Cardiac septum (tissue), 1 donor: Measurements from ENCODE around the gene PIGB. TPM values are rescaled to one million over a fixed set of nuclear protein-coding genes. Genes with fewer than 3 reads are reported as not detected.
"Not testable (repeated sequence)": the region's sequence is repeated elsewhere in the genome, so short reads cannot be mapped to it uniquely, and the experiment has no call there.

Experiments
- DNase-seq: peaks from one replicate; pipeline ENCODE4 v3.0.0-alpha.2; 2020; ENCODE audit warnings: low spot score
- intact Hi-C: fragments of 100-400 bp; cut with DNase I; formaldehyde crosslinking; loops from one replicate; pipeline ENCODE4 v1.14.0; 2022
- long read RNA-seq: library from polyadenylated mRNA; unstranded; transcript quantifications from one replicate; pipeline ENCODE4 v2.0.0, GENCODE V29; 2021
- total RNA-seq: library from RNA; stranded (reverse); fragmentation: NEBNext Ultra II Directional; extraction: Animal tissue kit (Norgen Biotek cat#: 25700); gene quantifications from one replicate; pipeline ENCODE4 v1.2.1, GENCODE V29; 2021
- donor health status: DM: no; HTN: no; CAD: no.

The PIGB gene
- 4.7 TPM for total RNA-seq
- long read RNA-seq, partial matches to known transcripts = 0 of 3 reads
- long read RNA-seq, other reads (novel, unspliced or antisense) = 1 of 3 reads

DNA sequence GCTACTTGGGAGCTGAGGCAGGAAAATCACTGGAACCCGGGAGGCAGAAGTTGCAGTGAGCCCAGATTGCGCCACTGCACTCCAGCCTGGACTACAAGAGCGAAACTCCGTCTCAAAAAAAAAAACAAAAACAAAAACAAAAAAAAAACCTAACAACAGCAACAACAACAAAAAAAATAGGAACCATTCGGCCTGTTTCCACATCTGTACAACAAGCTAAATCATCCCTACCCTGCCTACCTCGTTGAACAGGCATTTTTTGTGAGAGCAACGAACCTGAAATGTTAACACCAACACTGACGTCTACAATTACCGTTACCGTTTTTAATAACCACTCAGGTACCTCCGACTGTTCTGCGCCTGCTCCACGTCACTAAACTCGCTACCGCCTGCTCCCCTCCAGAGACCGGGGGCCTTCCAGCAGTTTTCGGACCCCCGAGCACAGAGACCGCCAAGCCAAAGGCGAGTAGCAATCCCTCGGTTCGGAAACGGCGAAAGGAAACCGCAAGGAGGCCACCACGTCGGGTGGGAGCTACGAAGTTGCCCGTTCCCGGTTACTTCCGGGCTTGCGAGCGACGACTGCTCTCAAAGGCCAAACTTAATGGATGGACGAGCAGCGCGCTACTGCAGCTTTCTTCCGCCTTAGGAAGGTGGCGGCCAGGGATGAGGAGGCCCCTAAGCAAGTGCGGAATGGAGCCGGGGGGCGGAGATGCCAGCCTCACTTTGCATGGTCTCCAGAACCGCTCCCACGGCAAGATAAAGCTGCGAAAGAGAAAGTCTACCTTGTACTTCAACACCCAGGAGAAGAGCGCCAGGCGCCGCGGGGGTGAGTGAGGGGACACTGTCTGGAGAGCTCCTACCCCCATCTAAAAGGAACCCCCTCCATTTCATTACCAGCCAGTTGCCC is at the start of gene PIGB, which contains the start of gene PIGBOS1:
Gene PIGB, plus strand, starts transcription at position 635 of the 907 bp plus-strand sequence. Its CDS starts 29 bp downstream, at position 664.
Gene PIGBOS1, minus strand, starts transcription at position 536 of the 907 bp plus-strand sequence. CDS start 1,331 bp downstream, outside the sequence.
- peak; percentile 93 for DNase-seq
- intact Hi-C loops = no loop called here

DNA sequence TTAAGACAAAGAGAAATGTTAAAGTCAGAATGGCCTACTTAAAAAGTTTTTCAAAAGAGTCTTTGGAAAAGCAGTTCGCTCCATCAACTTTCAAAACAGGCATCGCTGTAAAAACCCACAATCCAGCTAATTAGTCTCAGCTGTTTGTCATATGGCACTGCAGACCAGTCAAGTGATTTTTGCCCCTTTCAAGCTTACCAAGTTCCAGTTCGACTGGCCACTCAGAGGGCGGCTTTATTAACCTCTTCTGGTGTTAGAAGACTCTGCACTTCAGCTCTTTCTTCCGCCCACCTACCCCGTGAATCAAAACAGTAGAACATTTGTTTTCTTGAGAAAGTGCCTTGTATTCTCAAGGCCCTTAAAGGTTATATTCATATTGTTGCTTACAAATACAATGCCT is 48.7 kb upstream of the PIGB start:
- intact Hi-C loops = no loop called here

DNA sequence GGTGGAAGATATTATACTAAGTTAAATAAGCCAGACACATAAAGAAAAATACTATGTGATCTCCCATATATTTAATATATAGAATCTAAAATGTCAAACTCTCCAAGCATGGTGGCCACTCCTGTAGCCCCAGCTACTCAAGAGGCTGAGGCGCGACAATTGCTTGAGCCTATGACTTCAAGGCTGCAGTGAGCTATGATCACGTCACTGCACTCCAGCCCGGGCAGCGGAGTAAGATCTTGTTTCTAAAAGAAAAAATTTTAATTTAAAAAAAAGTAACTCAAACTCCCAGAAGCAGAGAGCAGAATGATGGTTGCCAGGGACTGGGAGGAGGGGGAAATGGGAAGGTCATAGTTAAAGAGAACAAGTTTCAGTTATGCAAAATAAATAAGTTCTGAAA is 42.7 kb upstream of the PIGB start:
- intact Hi-C loops = no loop called here
- DNase-seq = no peak

More for the DNA sequence above, 48.7 kb upstream of the PIGB start:
- no peak for DNase-seq

DNA sequence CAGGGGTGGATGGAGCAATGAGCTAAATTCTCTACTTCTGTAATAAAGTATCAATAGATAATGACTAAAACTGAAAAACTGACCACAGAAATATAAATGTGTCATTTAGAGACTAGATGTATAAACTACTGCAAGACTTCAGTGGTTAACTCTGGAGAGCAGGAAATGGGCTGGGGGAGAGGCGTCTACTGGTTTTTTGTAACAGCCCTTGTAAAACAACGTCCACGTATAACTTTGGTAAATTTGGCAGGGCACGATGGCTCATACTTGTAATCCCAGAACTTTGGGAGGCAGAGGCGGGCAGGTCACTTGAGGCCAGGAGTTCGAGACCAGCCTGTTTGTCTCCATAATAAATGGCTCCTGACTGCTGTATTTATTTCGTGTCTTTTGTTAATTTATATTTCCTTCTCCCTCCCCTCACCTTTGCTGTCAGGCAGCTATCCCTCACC is 41.9 kb upstream of the PIGB start:
- no peak for DNase-seq
- intact Hi-C loops = no loop called here

DNA sequence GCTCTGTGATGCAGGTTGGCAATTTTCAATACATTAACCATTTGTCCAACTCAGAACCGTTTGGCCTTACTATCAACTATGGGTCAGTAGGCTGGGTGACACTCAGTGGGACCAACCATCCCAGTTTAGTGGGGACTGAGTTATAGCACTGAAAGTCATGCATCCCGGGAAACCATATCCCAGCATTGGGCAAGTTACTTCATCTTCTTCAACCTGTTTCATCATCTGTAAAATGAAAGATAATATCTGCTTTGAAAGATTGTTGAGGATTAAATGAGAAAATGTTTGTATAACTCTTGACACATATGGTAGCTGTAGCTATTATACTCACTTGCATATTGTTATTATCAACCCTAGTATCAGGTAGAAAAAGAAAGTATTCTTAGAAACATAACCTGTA is 41.3 kb upstream of the PIGB start:
- DNase-seq = no peak
- intact Hi-C loops = no loop called here

DNA sequence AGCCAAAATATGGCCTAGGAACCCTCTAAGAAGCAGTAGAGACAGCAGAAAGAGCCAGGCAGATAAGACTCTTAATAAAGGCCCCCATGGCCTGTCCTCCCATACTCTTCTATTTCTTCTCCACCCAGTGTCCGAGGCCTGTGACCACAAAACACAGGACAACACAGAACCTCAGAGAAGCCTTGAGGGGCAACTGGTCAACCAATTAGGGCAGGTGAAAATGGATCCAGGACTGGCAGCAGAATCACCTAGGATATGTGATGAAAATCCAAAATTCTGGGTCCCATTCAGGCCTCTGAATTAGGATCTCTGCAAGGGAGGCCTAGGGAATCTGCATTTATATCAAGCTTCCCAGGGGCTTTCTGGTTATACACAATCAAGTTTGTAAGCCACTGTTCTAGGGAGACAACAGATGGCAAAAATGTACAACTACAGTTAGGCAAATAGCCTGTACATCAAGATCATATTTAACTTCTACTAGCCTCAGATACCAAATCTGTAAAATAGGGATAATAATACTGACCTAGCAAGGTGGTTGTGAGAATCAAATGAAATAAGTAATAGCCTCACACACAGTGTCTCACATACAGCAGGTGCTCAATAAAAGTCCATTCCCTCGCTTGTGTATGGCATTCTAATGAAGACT is 39.8 kb upstream of the PIGB start:
- intact Hi-C loops = no loop called here
- no peak for DNase-seq

DNA sequence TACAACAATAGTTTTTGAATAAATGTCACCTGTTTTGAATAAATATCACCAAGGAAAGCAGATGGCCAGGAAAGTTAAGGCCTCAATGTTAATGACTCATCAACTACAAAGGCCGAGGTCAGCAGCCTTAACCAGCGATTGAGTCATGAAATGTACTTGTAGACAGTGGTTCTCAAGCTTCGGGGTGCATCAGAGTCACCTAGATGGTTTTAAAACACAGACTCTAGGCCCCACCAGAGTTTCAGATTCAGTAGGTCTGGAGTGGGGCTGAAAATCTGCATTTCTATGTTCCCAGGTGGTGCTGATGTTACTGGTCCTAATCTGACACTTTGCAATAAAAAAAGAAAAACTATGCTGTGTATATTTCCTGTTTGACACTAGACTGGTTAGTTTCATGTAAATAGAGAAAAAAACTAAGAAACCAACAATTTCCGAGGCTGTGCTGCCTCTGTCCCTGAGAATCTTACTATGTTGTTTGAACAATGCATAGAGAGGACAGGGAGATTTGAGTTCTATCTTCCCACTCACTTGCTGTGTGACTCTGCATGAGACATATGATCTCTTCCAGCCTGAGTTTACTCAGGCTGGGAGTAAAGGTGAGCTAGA is 39.2 kb upstream of the PIGB start:
- intact Hi-C loops = no loop called here
- no peak for DNase-seq

DNA sequence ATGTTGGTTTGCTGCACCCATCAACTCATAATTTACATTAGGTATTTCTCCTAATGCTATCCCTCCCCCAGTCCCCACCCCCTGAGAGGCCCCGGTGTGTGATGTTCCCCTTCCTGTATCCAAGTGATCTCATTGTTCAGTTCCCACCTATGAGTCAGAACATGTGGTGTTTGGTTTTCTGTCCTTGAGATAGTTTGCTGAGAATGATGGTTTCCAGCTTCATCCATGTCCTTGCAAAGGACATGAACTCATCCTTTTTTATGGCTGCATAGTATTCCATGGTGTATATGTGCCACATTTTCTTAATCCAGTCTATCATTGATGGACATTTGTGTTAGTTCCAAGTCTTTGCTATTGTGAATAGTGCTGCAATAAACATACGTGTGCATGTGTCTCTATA is 38.4 kb upstream of the PIGB start:
- intact Hi-C loops = not testable (repeated sequence)

DNA sequence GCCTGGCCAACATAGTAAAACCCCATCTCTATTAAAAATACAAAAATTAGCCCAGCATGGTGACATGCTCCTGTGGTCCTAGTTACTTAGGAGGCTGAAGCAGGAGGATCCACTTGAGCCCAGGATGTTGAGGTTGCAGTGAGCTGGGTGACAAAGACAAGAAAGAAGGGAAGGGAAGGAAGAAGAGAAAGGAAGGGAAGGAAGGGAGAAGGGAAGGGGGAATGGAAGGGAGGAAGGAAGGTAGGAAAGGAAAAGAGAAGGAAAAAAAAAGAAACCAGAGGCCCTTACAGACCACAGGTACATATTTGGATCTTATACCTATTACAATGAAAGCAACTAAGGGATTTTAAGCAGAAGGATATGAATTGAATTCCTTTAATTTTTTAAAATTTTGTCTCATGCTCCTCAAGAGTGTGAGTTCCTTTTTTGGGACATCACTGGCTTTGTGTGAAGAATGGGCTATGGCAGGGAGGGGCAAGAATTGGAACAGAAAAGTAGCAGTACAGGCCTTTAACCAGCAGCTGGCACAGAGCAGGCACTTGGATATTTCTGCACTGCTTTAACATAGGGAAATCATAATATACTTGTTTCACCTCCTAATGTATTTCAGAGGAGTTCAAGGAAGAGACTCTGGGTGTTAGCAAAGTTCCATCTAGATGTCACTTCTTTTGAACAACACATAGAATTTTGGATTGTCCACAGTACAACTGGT is 37.3 kb upstream of the PIGB start:
- intact Hi-C loops = no loop called here
- no peak for DNase-seq

More for the DNA sequence above, 38.4 kb upstream of the PIGB start:
- not testable (repeated sequence) for DNase-seq

DNA sequence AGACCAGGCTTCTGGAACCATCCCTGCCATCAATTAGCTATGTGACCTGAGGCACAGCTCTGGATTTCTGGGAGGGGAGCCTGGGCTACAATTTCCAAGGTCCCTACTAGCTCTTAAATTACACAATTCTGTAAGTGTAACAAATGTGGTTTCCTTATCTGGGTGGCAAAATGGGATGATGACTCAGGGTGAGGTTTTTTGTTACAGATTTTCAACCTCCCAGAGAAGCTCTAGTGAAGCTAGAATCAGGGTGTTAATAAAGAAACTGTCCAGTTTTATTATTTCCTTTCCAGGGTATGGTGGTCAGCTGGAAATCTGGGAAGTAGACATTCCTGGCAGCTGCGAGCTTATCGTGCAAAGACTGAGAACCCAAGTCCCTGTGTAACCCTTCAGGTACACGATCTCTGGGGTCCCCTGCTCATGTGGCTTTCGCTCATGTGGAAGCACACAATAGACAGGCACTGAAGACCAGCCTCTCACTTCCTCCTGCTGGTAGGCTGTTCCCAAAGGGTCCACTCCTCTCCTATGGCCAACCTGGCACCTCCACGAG is 36.7 kb upstream of the PIGB start:
- no peak for DNase-seq

DNA sequence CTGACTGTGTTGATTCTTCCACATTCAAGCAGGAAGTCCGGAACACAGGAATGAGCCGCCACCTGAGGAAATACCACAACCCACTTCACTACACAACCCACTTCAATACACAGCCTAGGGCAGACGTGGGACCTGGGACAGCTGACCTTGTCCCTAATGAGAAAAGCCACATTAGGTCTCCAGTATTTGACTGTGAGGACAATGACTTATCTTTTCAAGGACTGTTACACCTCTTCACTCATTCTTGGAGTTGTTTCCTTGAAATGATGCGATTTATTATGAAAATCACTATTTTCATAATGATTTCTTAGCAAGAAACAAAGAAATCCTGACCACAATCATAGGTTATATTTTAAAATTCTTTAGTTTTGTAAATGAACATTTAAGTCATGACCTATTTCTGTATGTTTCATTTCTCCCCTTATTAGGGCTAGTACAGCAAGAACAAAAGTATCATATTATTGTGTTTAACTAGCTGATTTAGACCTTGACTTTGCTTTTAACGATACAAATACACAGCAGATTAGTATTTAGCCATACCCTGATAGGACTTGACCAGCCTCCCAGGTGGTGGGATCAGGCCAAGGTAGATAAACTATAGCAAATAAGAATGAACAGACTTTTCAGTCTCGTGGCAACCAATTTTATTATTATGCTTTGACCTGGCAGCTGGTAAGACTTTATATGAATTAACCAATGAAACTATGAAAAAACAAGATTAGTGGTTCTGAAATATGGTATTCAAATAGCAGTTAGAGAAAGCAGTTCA is 35.5 kb upstream of the PIGB start:
- DNase-seq = no peak
- intact Hi-C loops = no loop called here

More for the DNA sequence above, 36.7 kb upstream of the PIGB start:
- intact Hi-C loops = no loop called here

DNA sequence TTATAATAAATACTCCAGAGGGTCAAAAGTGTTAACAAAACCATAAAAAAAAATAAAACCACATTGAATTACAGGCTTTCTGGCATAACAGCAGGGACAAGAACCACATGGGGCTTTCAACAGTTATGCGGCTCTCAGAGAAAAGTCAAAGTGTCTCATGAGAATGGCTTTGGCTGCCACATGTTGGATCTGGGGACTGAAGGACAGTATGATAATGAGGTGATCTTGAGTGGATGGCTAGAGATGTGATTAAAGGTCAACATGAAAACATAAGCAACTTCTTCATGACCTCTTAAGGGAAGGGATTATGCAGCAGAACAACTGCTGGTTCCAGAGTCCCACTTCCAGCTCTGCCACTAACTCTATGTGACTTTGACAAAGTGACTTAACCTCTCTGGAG is 34.6 kb upstream of the PIGB start:
- intact Hi-C loops = no loop called here
- no peak for DNase-seq

DNA sequence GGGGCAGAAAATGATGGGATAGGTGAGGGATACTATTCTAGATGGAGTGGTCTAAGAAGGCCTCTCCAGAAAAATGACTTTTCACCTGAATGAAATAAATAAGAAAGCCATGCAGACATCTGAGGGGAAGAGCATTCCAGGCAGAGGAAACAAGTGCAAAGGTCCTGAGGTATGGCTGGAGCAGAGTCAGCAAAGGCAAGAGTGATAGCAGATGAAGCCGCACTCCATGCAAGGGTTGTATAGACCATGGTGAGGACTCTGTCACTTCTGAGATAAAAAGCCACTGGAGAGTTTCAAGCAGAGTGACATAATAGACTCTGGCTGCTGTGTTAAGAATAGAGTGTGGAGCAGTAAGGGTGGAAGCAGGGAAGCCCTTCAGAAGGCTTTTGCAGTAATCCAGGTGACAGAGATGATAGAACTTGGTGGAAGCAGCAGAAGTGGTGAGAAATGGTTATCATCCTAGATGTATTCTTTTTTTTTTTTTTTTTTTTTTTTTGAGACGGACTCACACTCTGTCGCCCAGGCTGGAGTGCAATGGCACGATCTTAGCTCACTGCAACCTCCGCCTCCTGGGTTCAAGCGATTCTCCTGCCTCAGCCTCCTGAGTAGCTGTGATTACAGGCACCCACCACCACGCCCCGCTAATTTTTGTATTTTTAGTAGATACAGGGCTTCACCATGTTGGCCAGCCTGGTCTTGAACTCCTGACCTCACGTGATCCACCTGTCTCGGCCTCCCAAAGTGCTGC is 32.4 kb upstream of the PIGB start:
- intact Hi-C loops, DNase-seq: not testable (repeated sequence)

DNA sequence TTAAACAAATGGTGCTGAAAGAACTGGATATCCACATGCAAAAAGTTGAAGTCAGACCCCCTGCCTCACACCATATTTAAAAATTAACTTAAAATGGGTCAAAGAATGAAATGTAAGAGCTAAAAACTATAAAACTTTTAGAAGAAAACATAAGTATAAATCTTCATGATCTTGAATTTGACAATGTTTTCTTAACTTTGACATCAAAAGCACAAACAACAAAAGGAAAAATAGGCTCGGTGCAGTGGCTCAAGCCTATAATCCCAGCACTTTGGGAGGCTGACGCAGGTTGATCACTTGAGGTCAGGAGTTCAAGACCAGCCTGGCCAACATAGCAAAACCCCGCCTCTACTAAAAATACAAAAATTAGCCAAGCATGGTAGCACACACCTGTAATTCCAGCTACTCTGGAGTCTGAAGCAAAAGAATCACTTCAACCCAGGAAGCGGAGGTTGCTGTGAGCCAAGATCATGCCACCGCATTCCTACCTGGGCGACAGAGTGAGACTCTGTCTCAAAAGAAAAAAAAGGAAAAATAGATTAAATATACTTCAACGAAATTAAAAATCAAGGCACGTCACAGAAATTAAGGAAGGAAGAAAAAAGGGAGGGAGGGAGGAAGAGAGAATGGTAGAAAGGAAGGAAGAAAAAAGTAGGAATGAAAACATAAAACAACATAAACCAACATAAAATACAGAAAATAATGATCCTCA is 30.9 kb upstream of the PIGB start:
- intact Hi-C loops = no loop called here
- DNase-seq = no peak

DNA sequence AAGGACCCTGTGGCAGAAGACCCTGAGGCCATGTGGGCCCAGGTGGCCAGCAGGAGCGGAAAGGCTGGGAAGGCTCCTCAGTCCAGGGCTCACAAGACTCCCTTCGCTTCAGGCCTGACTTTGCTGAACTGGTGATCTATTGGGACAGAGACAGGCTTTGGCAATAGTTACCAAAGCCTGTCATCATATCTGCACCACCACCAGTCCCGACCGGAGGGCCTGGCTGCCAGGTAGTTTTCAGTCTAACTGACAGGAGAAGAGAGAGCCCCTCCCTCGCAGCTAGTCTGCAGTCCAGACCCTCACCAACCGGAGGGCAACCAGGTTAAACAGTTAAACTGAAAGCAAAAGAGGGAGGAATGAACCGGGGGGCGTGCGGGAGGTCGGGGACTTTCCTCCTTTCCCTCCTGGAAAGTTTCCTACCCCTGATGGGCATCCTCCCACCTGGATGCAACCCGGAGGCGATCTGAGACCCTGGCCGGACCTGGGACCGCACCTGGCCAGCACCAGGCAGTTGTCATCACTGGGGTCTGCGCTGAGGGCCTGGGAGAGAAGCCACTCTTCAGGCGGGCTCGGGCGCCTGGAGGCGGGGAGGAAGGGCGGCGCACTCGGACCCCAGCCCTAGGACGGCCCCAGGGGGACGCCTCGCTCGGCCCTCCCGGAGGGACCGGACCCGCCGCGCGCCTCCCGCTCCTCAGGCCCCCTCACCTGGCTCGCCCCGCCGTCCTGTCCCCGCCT is 29.8 kb upstream of the PIGB start:
- DNase-seq = no peak
- intact Hi-C loops = no loop called here

DNA sequence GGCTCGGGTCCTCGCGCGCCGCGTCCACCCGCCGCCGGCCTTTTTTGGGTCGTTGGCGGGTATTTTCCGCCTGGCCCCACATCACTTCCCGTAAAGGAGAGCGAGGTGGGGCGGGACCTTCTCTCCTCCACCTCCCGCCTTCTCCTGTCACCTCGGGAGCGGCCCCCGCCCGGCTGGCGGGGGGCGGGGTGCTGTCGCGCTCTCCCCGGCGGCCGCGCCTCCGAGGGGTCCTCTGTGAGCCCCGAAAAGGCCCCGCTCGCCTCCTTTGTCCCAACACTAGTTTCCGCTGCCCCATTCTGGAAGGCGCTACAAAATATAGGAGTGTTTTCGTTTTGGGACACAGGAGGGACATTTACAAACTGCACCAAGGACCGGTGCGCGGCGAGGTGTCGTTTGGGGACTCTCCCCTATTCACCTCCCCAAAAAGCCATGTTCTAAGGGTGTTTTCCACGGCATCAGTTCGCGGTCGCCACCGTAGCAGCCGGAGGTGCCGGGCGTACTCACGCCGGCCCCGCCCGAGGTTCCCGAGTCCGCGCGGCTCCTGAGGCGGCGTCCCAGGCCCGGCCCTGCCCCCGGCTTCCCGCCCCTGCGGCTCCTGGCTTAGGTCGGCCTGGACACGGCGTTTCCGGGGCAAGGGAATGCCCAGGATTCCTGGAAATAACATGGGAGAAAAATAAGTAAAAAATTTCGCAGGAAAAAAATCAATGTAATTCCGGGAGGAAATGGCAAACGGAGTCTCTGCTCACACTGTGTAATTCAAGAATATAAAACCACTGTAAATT is 29.1 kb upstream of the PIGB start, which contains the start of gene RAB27A:
Gene RAB27A, minus strand, starts transcription at position 68 of the 782 bp plus-strand sequence. CDS start 54,879 bp downstream, outside the sequence.
- peak; percentile 93 for DNase-seq
- intact Hi-C loops = loop anchor here (1.0 kb wide), 1 partner anchor 74 kb away; no protein-coding TSS in a partner anchor
